Hepatocyte (in vitro differentiated cells): ENCODE results near the gene KARS1. TPM values are rescaled to one million over a fixed set of nuclear protein-coding genes. Genes with fewer than 3 reads are reported as not detected.
A peak's percentile ranks its signal among the peaks of the same experiment; 100 is the strongest.

Experiments used
- DNase-seq: peaks from one replicate; pipeline ENCODE4 v3.0.0-alpha.2; 2016; ENCODE audit warnings: low spot score
- H2AFZ ChIP-seq: fragments of 200-600 bp; sonication (generic); 2 replicates; pipeline ENCODE4 v1.6.0; 2016; ENCODE audit warnings: antibody characterized with exemption, mild to moderate bottlenecking
- H3K27ac ChIP-seq: fragments of 200-600 bp; sonication (generic); 2 replicates; pipeline ENCODE4 v1.5.1; 2016; ENCODE audit warnings: mild to moderate bottlenecking
- H3K27me3 ChIP-seq: fragments of 200-600 bp; sonication (generic); 2 replicates; pipeline ENCODE4 v1.6.1; 2016
- H3K36me3 ChIP-seq: fragments of 200-600 bp; sonication (generic); replicated peaks from 2 replicates; pipeline ENCODE4 v1.5.1; 2016; ENCODE audit warnings: low read depth; ENCODE audit not compliant: insufficient read depth
- H3K4me1 ChIP-seq: fragments of 200-600 bp; sonication (generic); 2 replicates; pipeline ENCODE4 v1.5.1; 2016; ENCODE audit warnings: mild to moderate bottlenecking, moderate library complexity; ENCODE audit not compliant: insufficient read depth
- H3K4me2 ChIP-seq: fragments of 200-600 bp; sonication (generic); 2 replicates; pipeline ENCODE4 v1.6.0; 2016
- H3K4me3 ChIP-seq: fragments of 200-600 bp; sonication (generic); 2 replicates; pipeline ENCODE4 v1.5.1; 2016; ENCODE audit warnings: mild to moderate bottlenecking
- H3K79me2 ChIP-seq: fragments of 200-600 bp; sonication (generic); 2 replicates; pipeline ENCODE4 v1.6.0; 2017; ENCODE audit warnings: mild to moderate bottlenecking
- H3K9me2 ChIP-seq: fragments of 200-600 bp; sonication (generic); replicated peaks from 2 replicates; pipeline ENCODE4 v1.6.0; 2017; ENCODE audit warnings: mild to moderate bottlenecking; ENCODE audit not compliant: insufficient read depth
- H3K9me3 ChIP-seq: fragments of 200-600 bp; sonication (generic); 2 replicates; pipeline ENCODE4 v1.5.1; 2016; ENCODE audit warnings: low read depth, mild to moderate bottlenecking
- H4K20me1 ChIP-seq: fragments of 200-600 bp; sonication (generic); 2 replicates; pipeline ENCODE4 v1.6.0; 2016; ENCODE audit warnings: mild to moderate bottlenecking; ENCODE audit not compliant: insufficient read depth, poor library complexity, severe bottlenecking
- CTCF ChIP-seq: fragments of 200-600 bp; sonication (generic); IDR thresholded peaks from 2 replicates; pipeline ENCODE4 v1.5.1; 2016; ENCODE audit warnings: antibody characterized with exemption, mild to moderate bottlenecking; ENCODE audit not compliant: poor library complexity
- EZH2 ChIP-seq: fragments of 200-600 bp; sonication (generic); IDR thresholded peaks from 2 replicates; pipeline ENCODE4 v1.6.1; 2016; ENCODE audit warnings: antibody characterized with exemption, mild to moderate bottlenecking, borderline replicate concordance
- EZH2phosphoT487 ChIP-seq: fragments of 200-600 bp; sonication (generic); IDR thresholded peaks from one replicate; pipeline ENCODE4 v1.6.1; 2018; ENCODE audit warnings: antibody characterized with exemption, mild to moderate bottlenecking, low read depth, moderate library complexity; ENCODE audit not compliant: unreplicated experiment, severe bottlenecking
- WGBS: methylation state at CpG from one replicate; pipeline ENCODE4 v1.1.6; 2016; ENCODE audit warnings: low lambda C conversion rate; ENCODE audit errors: missing lambda C conversion rate; 5-methylcytosine and 5-hydroxymethylcytosine counted together
- polyA plus RNA-seq: library from polyadenylated mRNA; unstranded; fragments of >200 nt; fragmentation: Nextera tagmentation; extraction: Ambion mirVana; gene quantifications from 2 replicates; pipeline ENCODE4 v1.2.1, GENCODE V29; 2016
- total RNA-seq: library from RNA; depleted of rRNA; stranded (reverse); fragments of >200 nt; gene quantifications from 2 replicates; pipeline ENCODE4 v1.2.3, GENCODE V29; 2014

The KARS1 gene
- total and polyA plus RNA-seq, 2 experiments from 2014 or later = 112 to 120 TPM

DNA sequence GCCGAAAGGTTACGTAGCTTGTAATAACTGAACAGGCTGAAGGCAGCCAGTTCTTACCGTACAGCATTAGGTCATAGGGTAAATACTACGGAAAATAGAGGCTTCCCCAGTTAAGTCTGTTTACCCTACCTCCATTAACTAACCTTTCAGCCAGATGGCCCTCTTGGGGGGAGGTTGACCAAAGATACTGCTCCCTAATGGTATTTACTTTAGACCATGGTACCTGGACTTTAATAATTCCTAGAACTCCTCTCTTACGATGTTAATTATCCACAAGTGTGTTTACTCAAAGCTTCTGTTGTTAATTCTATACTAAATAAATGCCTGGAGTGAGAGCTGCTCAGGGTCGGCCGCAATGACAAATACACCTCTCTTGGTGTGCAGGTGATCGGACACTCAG is 14.6 kb downstream of the KARS1 start:
- no peaks in the 10 kb centered on the region for H4K20me1 ChIP-seq
- H3K4me3 ChIP-seq = no peak overlapping the region
- H3K9me2 ChIP-seq = no peaks in the 10 kb centered on the region
- no peak overlapping the region for H3K4me2 ChIP-seq
- peaks cover under 1% of the 10 kb centered on the region for H3K79me2 ChIP-seq
- no peaks in the 10 kb centered on the region for H3K9me3 ChIP-seq
- DNase-seq = peak; percentile 37
- H3K27me3 ChIP-seq = no peaks in the 10 kb centered on the region
- WGBS = 63% methylated on average over 8 of the region's 8 CpGs
- no peak overlapping the region for H2AFZ ChIP-seq
- H3K36me3 ChIP-seq = no peaks in the 10 kb centered on the region
- TF ChIP-seq EZH2 (no peak), EZH2phosphoT487 (no peak), CTCF (no peak)
- peaks cover 8% of the 10 kb centered on the region for H3K4me1 ChIP-seq
- peak overlapping the region; percentile 87 for H3K27ac ChIP-seq

DNA sequence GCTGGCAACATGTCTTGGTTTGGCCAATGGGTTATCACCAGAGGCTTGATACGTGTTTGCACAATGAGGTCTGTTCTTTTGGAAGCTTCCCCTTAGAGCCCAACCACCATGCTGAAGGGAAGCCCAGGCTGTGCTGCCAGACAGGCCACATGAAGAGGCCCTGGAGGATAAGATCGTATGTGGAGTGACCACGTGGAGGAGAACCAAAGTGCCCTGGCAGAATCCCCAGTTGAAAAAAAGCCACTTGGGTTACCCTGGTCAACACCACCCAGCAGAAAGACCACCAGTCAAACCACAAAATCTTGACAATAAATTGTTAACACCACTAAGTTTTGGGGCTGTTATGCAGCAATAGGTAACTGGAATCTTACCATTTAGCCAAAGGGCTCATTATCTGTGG is 17.4 kb downstream of the KARS1 start:
- no peak overlapping the region for H3K4me3 ChIP-seq
- WGBS = 100% methylated on average over 3 of the region's 3 CpGs
- no peaks in the 10 kb centered on the region for H3K36me3 ChIP-seq

DNA sequence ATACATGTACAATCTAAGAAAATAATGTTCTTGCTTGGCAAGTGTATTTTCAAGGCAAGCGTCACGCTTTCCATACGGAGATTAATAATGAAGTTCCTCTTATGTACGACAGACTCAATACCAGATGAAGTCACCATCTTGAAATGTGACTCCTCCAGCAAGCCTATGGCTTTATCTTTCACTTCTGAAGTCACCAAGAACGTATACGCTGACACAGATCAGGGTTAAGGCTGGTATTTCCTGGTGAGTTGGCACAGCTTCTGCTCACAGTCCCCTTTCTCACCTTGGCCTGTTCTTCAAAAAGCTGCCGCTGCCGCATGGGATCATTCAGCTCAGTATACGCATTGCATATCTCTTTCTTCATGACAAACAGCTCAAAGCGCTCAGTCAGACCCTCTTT is 18.3 kb downstream of the KARS1 start:
- Histone ChIP-seq H3K27ac (no peak overlapping the region), H3K4me3 (no peak overlapping the region), H3K4me2 (no peak overlapping the region), H3K9me3 (no peaks in the 10 kb centered on the region), H3K9me2 (no peaks in the 10 kb centered on the region), H2AFZ (no peak overlapping the region), H3K27me3 (no peaks in the 10 kb centered on the region), H3K4me1 (peaks cover 17% of the 10 kb centered on the region), H4K20me1 (no peaks in the 10 kb centered on the region), H3K36me3 (no peaks in the 10 kb centered on the region), H3K79me2 (no peaks in the 10 kb centered on the region)
- TF ChIP-seq CTCF (no peak), EZH2 (no peak), EZH2phosphoT487 (no peak)
- WGBS = 96% methylated on average over 10 of the region's 10 CpGs
- no peak for DNase-seq

More for the DNA sequence above, 17.4 kb downstream of the KARS1 start:
- Histone ChIP-seq H2AFZ (no peak overlapping the region), H3K9me3 (no peaks in the 10 kb centered on the region), H3K27me3 (no peaks in the 10 kb centered on the region), H3K4me2 (no peak overlapping the region), H3K4me1 (peaks cover 17% of the 10 kb centered on the region), H3K27ac (no peak overlapping the region), H3K9me2 (no peaks in the 10 kb centered on the region), H4K20me1 (no peaks in the 10 kb centered on the region), H3K79me2 (no peaks in the 10 kb centered on the region)
- TF ChIP-seq CTCF = no peak
- TF ChIP-seq EZH2phosphoT487 = no peak
- TF ChIP-seq EZH2 = no peak
- DNase-seq = no peak

GRCh38 chr16:75628351-75628750 is 19.1 kb downstream of the KARS1 start:
- Histone ChIP-seq H4K20me1 (no peaks in the 10 kb centered on the region), H3K36me3 (no peaks in the 10 kb centered on the region), H3K4me3 (no peak overlapping the region), H3K4me2 (no peak overlapping the region), H3K27ac (no peak overlapping the region), H3K27me3 (no peaks in the 10 kb centered on the region), H3K4me1 (peaks cover 17% of the 10 kb centered on the region), H2AFZ (no peak overlapping the region), H3K9me2 (no peaks in the 10 kb centered on the region), H3K79me2 (no peaks in the 10 kb centered on the region), H3K9me3 (no peaks in the 10 kb centered on the region)
- no peak for TF ChIP-seq EZH2
- no peak for TF ChIP-seq EZH2phosphoT487
- TF ChIP-seq CTCF = no peak
- WGBS = 94% methylated on average over 4 of the region's 4 CpGs
- no peak for DNase-seq
